ENCODE data around the gene WDR90. TPM values are rescaled to one million over a fixed set of nuclear protein-coding genes. Genes with fewer than 3 reads are reported as not detected.

Gene WDR90
- total RNA-seq, 1 experiment from 2014 or later = 68.2 TPM

DNA sequence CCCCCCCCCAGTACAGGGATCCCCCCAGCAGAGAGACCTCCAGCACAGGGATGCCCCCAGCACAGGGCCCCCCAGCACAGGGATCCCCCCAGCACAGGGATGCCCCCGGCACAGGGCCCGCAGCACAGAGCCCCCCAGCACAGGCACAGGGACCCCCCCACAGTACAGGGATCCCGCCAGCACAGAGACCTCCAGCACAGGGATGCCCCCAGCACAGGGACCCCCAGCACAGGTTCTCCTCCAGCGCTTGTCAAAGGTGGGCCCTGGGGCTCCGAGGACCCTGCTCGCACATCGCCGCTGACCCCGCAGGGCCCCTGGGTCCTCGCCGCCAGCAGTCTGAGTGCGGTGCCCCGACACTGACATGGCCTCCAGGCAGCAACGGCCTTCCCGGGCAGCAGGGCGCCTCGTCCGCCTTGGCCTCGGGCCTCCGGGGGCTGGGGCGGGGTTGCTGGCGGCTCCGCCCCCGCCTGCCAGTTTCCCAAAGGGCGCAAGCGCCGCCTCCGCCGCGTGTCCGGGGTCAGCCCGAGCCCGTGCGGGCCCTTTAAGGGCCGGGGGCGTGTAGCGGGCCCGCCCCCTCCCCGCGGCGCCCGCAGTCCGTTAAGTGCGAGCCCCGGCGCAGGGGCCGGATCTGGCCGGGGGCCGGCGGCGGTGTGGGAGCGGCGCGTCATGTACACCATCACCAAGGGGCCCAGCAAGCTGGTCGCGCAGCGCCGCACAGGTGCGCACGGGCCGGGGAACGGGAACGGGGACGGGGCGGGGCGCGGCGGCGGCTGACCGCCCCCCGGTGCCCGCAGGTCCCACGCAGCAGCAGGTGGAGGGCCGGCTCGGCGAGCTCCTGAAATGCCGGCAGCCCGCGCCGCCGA, 7.6 kb upstream of the WDR90 start, which contains the start of gene MCRIP2:
TSS of gene MCRIP2 (plus strand) at position 503 of the 863 bp plus-strand sequence. CDS start at position 667, 164 bp downstream.
- no peaks in the 10 kb centered on the region for H3K27me3 ChIP-seq (ENCODE audit: insufficient read depth, low read length)
- H3K23ac ChIP-seq (ENCODE audit: insufficient read length, low read depth, low read length) = no peak within 1 kb of the TSS
- Mint-ChIP-seq H3K36me3 (ENCODE audit: insufficient read depth in 1 of 3, low read depth in 3 of 3) (peaks cover 2 to 15% (median 4%) of the 10 kb centered on the region in 3 experiments; a peak in 5 of 7 replicates), H3K4me3 (peak within 1 kb of the TSS; percentile 68 to 79), H3K27me3 (ENCODE audit: low read depth) (peaks cover 2% of the 10 kb centered on the region; the same call in 1 of the 2 replicates), H3K4me1 (peaks cover 14 to 28% of the 10 kb centered on the region in 2 experiments), H3K27ac (peak within 1 kb of the TSS in 2 of 3 experiments; percentile 53 to 86; a peak in 2 of 7 replicates), H3K9me3 (peaks cover 2% of the 10 kb centered on the region in 2 experiments; a peak in 2 of 5 replicates)
- no peaks in the 10 kb centered on the region for H3K79me1 ChIP-seq (ENCODE audit: insufficient read depth, low read depth, low read length, poor library complexity, severe bottlenecking)
- H2BK20ac ChIP-seq (ENCODE audit: low read depth, low read length, poor library complexity, severe bottlenecking) = no peak within 1 kb of the TSS
- H2BK12ac ChIP-seq (ENCODE audit: insufficient read length, low read depth, low read length) = no peak within 1 kb of the TSS
- no peak within 1 kb of the TSS for H2BK5ac ChIP-seq (ENCODE audit: insufficient read length, low read length)
- H3K23me2 ChIP-seq (ENCODE audit: insufficient read length, low read depth, low read length, poor library complexity, severe bottlenecking) = peaks cover 6% of the 10 kb centered on the region
- H3T11ph ChIP-seq (ENCODE audit: low read length) = no peak within 1 kb of the TSS
- no peaks in the 10 kb centered on the region; the same call in 1 of the 2 replicates for H3K4me1 ChIP-seq (ENCODE audit: insufficient read depth, low read length)
- H3K4ac ChIP-seq (ENCODE audit: low read depth, low read length) = no peak within 1 kb of the TSS
- DNase-seq = peak; percentile 90
- no peak within 1 kb of the TSS for H2AFZ ChIP-seq (ENCODE audit: low read length)
- no peak within 1 kb of the TSS for H4K91ac ChIP-seq (ENCODE audit: insufficient read length, low read depth, low read length)
- 0 out of 2 replicates have a peak within 1 kb of the TSS, but pooled peaks have one; percentile 10 for H3K14ac ChIP-seq (ENCODE audit: insufficient read depth, low read length)
- no peak within 1 kb of the TSS for H3K27ac ChIP-seq (ENCODE audit: insufficient read length, low read depth, low read length)
- H4K8ac ChIP-seq (replicated peaks; ENCODE audit: insufficient read length, low read depth, low read length) = no peak within 1 kb of the TSS
- TF ChIP-seq, protein P1, sequence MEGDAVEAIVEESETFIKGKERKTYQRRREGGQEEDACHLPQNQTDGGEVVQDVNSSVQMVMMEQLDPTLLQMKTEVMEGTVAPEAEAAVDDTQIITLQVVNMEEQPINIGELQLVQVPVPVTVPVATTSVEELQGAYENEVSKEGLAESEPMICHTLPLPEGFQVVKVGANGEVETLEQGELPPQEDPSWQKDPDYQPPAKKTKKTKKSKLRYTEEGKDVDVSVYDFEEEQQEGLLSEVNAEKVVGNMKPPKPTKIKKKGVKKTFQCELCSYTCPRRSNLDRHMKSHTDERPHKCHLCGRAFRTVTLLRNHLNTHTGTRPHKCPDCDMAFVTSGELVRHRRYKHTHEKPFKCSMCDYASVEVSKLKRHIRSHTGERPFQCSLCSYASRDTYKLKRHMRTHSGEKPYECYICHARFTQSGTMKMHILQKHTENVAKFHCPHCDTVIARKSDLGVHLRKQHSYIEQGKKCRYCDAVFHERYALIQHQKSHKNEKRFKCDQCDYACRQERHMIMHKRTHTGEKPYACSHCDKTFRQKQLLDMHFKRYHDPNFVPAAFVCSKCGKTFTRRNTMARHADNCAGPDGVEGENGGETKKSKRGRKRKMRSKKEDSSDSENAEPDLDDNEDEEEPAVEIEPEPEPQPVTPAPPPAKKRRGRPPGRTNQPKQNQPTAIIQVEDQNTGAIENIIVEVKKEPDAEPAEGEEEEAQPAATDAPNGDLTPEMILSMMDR (conservative IDR thresholded peaks at IDR 0.05) = no peak
- no peak within 1 kb of the TSS for H4K5ac ChIP-seq (ENCODE audit: insufficient read length, low read depth, low read length)
- no peak within 1 kb of the TSS for H2AK5ac ChIP-seq (ENCODE audit: insufficient read length, low read length)
- H3K79me2 ChIP-seq (ENCODE audit: insufficient read depth, low read length) = no peaks in the 10 kb centered on the region
- peak within 1 kb of the TSS; percentile 0 for H3K18ac ChIP-seq (ENCODE audit: insufficient read length, low read depth, low read length)
- no CpG with 5 or more reads among the region's 81 CpGs for WGBS (ENCODE audit: extremely low coverage, insufficient read length, low lambda C conversion rate)
- H4K20me1 ChIP-seq (ENCODE audit: control insufficient read depth, insufficient read depth, insufficient read length) = no peaks in the 10 kb centered on the region
- no peak within 1 kb of the TSS for H2BK120ac ChIP-seq (ENCODE audit: low read depth, low read length, poor library complexity, severe bottlenecking)
- no peak within 1 kb of the TSS for H2BK15ac ChIP-seq (ENCODE audit: low read depth, low read length)
- H3K9me3 ChIP-seq (ENCODE audit: control insufficient read depth, low read depth, low read length) = no peaks in the 10 kb centered on the region
- peak within 1 kb of the TSS; percentile 55 for H3K4me2 ChIP-seq (ENCODE audit: insufficient read depth, insufficient read length, low read length)
- peak within 1 kb of the TSS; percentile 1 for H3K9ac ChIP-seq (ENCODE audit: extremely low read depth, insufficient read length, low read length)
- H3K56ac ChIP-seq (ENCODE audit: insufficient read length, low read depth, low read length) = no peak within 1 kb of the TSS
